Measurements from ENCODE around the gene DNAAF2.

DNA sequence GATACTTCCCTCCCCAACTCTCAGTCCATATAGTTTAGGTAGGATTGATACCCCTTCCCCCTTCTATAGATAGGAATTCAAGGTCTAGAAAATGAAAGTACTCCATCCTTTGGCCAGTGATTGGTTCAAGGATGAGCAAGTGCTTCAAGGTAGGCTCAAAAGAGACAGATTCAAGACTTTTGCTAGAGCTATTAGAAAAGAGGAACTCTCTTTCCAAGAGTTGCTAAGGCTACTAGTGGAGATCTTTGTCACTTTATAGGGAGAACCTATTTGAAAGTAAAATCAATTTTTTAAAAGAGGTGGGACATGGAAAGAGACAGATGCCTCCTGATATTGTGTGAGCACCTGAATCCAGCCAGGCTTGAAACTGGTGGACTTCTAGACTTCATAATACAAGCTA, 35.4 kb upstream of the DNAAF2 start:
- TF ChIP-seq, protein P1, sequence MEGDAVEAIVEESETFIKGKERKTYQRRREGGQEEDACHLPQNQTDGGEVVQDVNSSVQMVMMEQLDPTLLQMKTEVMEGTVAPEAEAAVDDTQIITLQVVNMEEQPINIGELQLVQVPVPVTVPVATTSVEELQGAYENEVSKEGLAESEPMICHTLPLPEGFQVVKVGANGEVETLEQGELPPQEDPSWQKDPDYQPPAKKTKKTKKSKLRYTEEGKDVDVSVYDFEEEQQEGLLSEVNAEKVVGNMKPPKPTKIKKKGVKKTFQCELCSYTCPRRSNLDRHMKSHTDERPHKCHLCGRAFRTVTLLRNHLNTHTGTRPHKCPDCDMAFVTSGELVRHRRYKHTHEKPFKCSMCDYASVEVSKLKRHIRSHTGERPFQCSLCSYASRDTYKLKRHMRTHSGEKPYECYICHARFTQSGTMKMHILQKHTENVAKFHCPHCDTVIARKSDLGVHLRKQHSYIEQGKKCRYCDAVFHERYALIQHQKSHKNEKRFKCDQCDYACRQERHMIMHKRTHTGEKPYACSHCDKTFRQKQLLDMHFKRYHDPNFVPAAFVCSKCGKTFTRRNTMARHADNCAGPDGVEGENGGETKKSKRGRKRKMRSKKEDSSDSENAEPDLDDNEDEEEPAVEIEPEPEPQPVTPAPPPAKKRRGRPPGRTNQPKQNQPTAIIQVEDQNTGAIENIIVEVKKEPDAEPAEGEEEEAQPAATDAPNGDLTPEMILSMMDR (IDR thresholded peaks at IDR 0.05) = no peak
- TF ChIP-seq EZH2 (IDR thresholded peaks at IDR 0.05; ENCODE audit: borderline replicate concordance, insufficient read depth, low read depth, low read length, poor library complexity, severe bottlenecking) = no peak

Data from B cell (primary cell).